IPS-NIHi7 (cell line): ENCODE measurements around the gene PAGE4.

Source experiments
- DNase-seq: peaks from one replicate; pipeline ENCODE4 v3.0.0; 2012; ENCODE audit warnings: mixed read lengths; ENCODE audit errors: extremely low spot score

The PAGE4 gene

GRCh38 chrX:49829016-49829415 lies at the start of gene PAGE4:
Gene PAGE4, plus strand, starts transcription at chrX:49829303. Its CDS starts 1,126 bp downstream, at chrX:49830429.
- DNase-seq = peak; percentile 28

GRCh38 chrX:49784747-49785280 lies 44.3 kb upstream of the PAGE4 start:
- no peak for DNase-seq

DNA sequence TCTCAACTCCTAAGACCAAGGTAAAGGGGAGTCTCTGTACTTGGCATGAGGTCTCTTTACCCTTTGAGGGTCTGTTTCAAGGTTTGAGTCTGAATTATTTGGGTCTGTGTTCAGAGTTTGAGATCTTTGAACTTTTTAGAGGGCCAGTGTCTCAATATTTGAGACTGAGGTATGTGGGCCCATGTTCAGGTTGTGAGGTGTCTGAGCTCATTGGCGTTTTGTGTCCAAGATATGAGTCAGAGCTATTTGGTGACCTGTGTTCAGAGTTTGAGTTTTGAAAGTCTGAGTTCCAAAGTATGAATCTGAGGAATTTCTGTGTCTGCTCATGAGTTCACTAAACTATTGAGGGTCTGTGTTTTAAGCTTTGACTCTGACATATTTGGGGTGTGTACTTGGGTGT lies 36.7 kb upstream of the PAGE4 start:
- no peak for DNase-seq

GRCh38 chrX:49793686-49794085 lies 35.4 kb upstream of the PAGE4 start:
- no peak for DNase-seq

- no peak for DNase-seq
These were observed 29.3 kb upstream of the PAGE4 start for GRCh38 chrX:49799828-49800227.

GRCh38 chrX:49809891-49810632 lies 19.0 kb upstream of the PAGE4 start:
- no peak for DNase-seq

DNA sequence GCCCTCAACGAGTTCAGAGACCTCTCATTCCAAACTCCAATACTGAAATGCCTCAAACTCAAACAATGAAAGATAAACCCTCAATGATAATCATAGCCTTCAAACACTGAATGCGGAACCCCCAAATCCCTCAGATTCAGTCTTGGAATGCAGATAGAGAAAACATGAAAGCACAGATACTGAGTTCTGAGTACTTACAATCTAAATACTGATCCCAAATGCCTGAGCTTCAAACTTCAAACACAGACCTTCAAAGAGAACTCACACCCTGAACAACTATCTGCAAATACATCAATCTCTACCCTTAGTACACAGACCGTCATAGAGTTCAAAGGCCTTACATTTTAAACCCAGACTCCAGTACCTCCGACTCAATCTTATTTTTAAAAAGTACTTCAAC lies 16.9 kb upstream of the PAGE4 start:
- DNase-seq = no peak

- no peak for DNase-seq
These were observed 12.7 kb upstream of the PAGE4 start for GRCh38 chrX:49816435-49816834.

GRCh38 chrX:49838374-49838773 lies 9.3 kb downstream of the PAGE4 start:
- peak; percentile 41 for DNase-seq

- peak; percentile 68 for DNase-seq
These were observed 11.6 kb downstream of the PAGE4 start for GRCh38 chrX:49840679-49841078.

GRCh38 chrX:49842621-49843020 lies 13.5 kb downstream of the PAGE4 start:
- DNase-seq = no peak

DNA sequence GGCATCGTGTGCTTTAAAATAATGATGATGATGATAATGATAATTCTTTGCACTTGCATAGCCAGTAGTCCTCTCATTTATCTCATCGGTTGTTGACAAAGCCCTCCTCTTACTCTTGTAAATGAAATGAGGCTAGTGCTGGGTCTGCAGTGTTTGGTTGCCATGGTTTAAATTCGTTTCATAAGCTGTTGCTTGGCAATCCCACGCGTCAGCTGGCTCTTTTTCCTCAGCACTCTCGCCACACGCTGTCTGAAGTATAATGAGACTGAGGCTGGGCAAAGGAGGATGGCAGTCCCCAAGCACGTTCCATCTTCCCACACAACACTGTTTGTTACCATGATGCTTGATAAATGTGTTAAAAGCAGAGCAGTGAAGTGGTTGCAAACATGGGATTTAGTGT lies 15.5 kb downstream of the PAGE4 start:
- DNase-seq = no peak

DNA sequence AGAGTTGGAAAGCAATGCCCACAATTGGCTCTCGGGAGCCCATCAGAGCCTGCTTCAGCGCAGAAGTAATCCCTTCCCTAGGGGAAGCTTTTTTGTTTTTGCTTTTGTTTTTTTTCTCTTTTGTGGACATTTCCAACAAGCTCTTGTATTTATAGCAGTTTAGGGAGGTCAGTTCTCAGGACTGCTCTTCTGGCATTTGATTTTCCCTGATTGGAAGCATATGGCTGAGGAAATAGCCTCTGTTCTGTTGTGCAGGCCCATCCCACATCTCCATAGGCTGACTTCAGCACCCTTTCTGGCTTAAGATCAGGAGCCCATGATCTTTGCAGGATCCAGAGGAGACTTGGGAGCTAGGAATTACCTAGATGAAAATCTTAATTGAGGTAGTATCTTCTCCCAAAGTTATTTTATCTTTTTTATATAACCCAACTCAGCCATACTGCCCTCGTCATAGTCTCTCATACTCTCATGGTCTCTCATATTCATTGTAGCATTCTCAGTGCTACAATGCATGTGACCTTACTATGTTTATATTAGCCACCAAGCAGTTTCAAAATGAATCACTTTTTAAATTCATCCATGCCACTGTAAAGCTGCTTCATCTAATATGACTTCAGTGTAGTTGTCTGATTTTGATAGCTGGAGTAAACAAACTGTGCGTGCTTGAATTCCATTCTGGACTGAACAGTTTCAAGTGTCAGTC lies 16.7 kb downstream of the PAGE4 start:
- no peak for DNase-seq

- no peak for DNase-seq
These were observed 17.4 kb downstream of the PAGE4 start for GRCh38 chrX:49846522-49846921.

GRCh38 chrX:49848275-49848674 lies 19.2 kb downstream of the PAGE4 start:
- no peak for DNase-seq

DNA sequence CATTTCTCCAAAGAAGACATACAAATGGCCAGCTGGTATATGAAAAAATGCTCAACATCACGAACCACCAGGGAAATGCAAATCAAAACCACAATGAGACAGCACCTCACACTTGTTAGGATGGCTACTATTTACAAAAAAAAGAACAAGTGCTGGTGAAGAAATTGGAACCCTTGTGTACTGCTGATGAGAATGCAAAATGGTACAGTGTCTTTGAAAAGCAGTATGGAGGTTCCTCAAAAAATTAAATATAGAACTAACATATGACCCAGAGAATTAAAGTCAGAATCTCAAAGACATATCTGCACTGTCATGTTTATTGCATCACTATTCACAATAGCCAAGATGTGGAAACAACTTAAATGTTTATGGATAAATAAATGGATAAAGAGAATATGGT lies 20.9 kb downstream of the PAGE4 start:
- DNase-seq = no peak

- no peak for DNase-seq
These were observed 24.6 kb downstream of the PAGE4 start for GRCh38 chrX:49853661-49854060.

- DNase-seq = no peak
These were observed 27.7 kb downstream of the PAGE4 start for GRCh38 chrX:49856819-49857218.

GRCh38 chrX:49858341-49858740 lies 29.2 kb downstream of the PAGE4 start:
- no peak for DNase-seq

DNA sequence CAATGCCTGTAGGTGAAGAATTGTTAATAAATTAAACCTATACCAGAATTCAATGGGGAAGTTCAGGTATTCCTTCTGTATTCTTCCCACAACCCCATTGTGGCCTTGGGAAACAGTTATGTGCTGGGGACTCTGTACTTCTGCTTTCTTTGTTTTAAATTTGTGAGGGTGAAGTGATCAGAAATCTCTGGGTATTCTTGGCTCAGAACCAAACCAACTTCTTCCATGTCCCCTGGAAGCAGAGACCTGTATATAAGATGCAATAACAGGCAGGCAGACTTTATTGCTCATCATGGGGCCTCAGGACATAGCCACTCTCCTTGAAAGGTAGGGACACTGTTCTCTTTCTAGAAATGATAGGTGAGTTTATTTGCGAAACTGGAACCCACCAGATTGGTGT lies 30.4 kb downstream of the PAGE4 start:
- DNase-seq = no peak

DNA sequence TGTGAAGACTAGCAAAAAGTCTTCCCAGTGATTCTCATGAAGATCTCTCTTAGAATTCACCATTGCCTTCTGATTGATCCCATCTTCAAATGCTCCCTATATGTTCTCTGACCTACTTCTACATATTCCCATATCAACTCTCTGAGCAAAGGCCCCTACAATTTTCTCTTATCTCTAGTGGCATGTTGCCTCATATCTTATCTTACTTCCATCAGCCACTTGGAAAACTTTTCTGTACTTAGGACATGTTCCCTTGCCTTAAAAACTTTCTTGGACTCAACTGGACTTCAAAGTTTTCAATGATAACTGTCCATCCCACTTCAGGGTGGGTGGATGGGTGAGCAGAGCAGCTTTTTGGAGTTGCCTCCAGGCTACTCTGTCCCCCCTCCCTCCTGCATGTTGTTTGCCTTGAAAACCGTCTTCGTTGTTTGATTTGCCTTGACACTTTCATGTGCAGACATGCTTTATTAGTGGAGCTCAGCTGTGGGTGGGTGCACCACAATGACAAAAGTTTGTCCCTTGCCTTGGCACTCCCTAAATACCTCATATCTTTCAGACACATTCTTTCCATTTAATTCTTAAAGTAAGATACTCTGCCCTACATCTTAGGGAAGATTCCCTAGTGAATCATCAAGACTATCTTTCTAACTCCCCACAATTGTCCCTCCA lies 31.9 kb downstream of the PAGE4 start:
- DNase-seq = no peak

DNA sequence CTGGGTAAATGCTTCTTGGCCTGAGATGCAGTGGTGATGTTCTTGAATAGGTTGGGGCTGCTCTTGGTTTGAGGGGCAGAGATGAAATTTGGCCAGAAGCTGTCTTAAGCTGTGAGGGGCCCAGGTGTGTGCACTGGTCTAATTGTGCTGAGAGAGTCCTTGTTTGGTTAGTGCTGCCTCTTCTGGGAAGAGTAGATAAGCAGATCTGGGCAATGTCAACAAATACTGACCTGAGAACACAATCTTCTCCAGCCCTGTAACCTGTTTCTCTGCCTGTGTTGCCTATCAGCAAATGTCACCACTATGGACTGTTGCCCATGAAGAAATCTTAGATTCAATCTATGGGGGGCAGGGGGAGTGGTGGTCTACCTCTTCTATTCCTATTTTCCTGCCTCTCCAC lies 33.0 kb downstream of the PAGE4 start:
- no peak for DNase-seq

DNA sequence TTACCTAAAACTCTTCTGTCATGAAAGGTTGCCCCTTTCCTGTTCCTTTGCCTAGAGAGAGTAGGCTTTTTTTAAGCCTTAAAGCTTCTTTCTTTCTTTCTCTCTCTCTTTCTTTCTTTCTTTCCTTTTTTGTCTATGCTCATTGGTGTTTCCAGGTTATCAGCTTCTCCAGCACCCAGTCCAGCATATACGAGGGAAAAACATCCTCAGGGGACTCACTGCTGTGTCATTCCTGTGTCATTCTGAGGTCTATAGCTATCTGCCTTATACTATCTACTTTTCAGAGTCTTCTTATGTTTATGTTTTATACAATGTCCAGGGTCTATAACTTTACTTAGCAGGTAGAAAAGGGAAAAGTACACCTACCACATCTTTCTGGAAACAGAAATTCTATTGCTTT lies 39.6 kb downstream of the PAGE4 start:
- DNase-seq = no peak
